GM18868 (cell line): ENCODE measurements around the gene TFIP11.
A peak's percentile ranks its signal among the peaks of the same experiment; 100 is the strongest.

Experiments used
- ATAC-seq: cut with Tn5 transposase; IDR thresholded peaks from one replicate; pipeline ENCODE4 v1.9.1; 2021; ENCODE audit warnings: mild to moderate bottlenecking, moderate library complexity; ENCODE audit not compliant: unreplicated experiment

The TFIP11 gene

GRCh38 chr22:26512149-26512793 lies at the start of gene TFIP11:
Gene TFIP11 (minus strand): TSS chr22:26512473. CDS start chr22:26510272, 2,201 bp downstream.
- ATAC-seq = peak; percentile 86

GRCh38 chr22:26561756-26562417 lies 49.6 kb upstream of the TFIP11 start:
- ATAC-seq = no peak

- ATAC-seq = no peak
Measured at GRCh38 chr22:26559961-26560575, 47.8 kb upstream of the TFIP11 start.

DNA sequence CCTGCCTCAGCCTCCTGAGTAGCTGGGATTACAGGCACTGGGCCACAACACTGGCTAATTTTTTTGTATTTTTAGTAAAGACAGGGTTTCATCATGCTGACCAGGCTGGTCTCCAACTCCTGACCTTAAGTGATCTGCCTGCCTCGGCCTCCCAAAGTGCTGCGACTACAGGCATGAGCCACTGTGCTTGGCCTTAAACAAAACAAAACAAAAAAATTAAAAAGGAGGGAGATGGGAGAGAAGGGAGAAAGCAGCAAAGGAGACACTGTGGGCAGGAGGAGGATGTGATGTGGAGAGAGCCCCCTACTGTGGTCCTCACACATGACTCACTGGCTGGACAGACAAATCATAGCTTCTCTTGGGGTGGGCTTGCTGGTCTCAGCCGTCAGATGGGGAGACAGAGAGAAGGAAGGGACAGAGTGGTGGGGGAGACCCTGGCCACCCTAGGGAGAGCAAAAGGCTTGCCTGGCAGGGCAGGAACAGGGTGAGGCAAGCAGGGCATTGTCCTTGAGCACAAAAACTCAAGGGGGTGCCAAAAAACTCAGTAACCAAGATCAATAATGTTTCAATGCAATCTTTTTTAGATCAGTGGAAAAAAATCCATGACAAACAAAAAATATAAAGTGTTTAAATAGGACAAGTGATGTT lies 46.1 kb upstream of the TFIP11 start:
- no peak for ATAC-seq

- ATAC-seq = no peak
Measured at GRCh38 chr22:26556904-26557303, 44.6 kb upstream of the TFIP11 start.

DNA sequence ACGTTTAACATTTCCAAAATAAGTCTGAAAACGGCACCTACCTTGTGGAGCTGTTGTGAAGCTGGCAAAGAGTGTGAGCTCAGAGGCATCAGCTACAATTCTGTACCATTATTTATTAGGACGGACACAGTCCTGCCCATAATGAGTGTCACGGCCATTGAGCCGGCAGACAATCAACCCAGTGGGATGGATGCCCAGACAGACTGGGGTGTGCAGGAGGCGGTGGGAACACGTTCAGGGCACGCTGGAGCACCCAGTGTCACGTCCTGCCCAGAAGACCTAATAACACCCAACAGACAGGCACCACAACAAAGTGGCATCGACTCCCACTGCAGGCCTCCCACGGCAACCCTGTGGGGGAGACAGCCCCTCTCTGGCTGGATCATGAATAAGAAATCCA lies 43.2 kb upstream of the TFIP11 start:
- no peak for ATAC-seq

DNA sequence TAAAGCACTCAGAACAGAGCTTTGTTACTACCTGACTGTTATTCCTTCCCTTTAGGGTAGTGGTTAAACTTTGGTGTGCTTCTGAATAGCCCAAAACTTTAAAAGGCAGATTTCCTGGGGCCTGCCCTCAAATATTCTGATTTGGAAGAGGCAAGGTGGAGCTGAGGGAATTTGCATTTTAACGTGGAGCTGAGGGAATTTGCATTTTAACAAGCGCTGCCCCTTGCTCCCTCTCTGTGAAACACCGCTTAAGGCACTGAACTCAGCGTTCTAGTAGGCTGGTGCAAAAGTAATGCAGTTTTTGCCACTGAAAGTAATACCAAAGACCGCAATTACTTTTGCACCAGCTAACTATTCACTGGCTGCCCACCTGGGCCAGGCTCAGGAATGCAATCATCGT lies 42.7 kb upstream of the TFIP11 start:
- no peak for ATAC-seq

DNA sequence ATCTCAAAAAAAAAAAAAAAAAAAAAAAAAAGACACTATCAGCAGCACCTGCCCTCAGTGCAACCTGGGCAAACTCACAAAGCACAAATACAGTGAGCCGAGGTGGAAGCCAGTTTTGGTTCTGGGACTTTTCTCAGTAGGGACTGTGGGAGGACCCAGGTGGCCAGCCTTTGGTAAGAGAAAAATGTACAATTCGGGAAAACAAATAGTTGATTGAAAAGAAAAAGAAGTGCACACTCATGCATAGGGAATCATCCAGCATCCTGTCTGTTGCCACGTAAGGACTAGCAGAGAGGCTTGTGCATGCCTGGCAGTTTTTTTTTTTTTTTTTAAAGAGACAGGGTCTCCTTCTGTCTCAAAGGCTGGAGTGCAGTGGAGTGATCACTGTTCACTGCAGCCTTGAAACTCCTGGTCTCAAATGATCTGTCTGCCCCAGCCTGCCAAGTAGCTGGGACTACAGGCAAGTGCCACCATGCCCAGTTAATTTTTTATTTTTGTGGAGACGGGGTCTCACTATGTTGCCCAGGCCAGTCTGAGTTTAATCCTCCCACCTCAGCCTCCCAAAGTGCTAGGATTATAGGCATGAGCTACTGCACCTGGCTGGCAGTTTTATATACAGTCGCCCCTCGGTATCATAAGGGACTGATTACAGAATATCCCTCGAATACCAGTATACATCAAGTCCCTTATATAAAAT lies 40.9 kb upstream of the TFIP11 start:
- no peak for ATAC-seq

GRCh38 chr22:26552466-26552865 lies 40.2 kb upstream of the TFIP11 start:
- ATAC-seq = no peak

- ATAC-seq = no peak
Measured at GRCh38 chr22:26551568-26551967, 39.3 kb upstream of the TFIP11 start.

GRCh38 chr22:26550498-26551033 lies 38.3 kb upstream of the TFIP11 start:
- ATAC-seq = no peak

GRCh38 chr22:26549902-26550497 lies 37.7 kb upstream of the TFIP11 start:
- no peak for ATAC-seq

DNA sequence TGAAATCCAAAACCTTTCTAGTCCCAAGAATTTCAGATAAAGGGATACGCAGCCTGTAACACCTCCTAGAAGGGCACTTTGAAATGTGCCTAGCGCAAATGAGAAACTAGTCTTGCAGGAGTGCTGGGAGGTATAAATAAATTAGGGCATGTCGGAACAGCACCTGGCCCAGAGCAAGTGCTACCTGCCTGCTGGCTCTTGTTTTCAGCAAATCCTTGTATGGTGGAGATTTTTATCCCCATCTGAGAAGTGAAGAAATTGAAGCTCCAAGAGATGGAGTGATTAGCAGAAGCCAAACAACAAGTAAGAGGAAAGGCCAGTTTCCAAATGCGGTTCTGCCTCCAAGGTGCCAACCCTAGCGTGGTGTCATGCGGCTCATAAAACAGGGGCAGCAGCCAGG lies 36.7 kb upstream of the TFIP11 start:
- ATAC-seq = no peak

GRCh38 chr22:26548303-26548702 lies 36.0 kb upstream of the TFIP11 start:
- no peak for ATAC-seq

DNA sequence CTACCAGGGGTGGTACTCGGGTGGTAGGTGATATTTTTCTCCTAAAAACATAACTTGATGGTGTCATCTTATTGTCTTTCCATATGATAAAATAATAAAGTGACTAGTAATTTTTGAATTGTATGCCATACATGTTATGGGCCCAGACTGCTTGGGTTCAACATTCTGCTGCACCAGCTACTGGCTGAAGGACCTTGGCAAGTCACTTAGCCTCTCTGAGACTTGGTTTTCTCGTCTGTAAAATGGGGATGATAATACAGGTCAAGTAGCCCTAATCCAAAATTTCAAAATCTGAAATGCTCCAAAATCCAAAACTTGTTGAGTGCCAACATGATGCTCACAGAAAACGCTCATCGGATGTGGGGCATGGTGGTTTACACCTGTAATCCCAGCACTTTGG lies 35.6 kb upstream of the TFIP11 start:
- no peak for ATAC-seq

DNA sequence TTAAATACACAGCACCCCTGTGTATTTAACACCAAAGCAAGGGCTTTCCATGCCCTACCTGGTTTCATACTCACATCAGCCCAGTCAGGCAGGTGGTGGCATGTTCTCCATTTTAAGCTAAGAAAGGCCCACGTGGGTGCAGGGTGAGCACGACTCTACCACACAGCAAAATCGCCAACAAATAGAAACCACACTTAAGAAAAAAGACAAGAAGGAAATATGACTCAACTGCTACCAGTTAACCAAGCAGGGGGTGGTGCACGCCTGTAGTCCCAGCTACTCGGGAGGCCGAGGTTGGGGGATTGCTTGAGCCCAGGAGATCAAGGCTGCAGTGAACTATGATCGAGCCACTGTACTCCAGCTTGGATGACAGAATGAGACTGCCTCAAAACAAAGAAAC lies 35.2 kb upstream of the TFIP11 start:
- ATAC-seq = no peak

DNA sequence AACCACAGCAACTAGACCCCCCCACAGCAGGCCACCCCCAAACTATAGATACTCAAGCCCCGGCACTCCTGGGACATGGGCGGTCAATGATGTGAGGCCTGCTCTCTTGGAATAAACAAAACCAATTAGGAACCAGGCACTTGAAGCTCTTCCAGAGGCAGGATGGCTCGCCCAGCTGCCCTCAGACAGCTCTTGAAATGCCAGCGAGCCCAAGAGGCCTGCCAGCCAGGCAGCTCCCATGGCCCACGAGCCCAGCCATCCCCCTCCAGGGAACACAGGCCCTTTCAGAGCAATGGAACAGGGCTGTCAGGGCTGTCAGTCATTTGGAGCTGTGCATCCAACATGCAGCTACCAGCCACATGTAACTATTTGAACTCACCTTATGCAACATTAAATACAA lies 34.0 kb upstream of the TFIP11 start:
- no peak for ATAC-seq

GRCh38 chr22:26545827-26546226 lies 33.6 kb upstream of the TFIP11 start:
- no peak for ATAC-seq

DNA sequence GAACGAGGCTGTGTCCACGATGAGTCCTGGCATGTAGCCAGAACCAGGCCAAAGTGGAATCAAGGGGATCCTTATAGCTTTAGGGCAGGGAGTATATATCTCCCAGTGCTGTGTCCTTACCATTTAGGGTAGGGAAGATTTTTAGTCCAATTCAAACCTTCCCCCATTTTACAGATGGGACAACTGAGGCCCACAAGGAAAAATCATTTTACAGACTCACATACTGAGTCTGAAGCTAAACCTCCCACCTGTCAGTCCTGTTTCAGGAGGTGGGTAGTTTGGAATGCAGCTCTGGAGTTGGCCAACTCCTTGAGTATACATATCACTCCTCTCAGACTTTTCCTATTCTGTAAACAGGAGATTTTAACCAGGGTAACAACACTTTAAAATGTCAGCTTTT lies 33.1 kb upstream of the TFIP11 start:
- no peak for ATAC-seq

- ATAC-seq = no peak
Measured at GRCh38 chr22:26544489-26544888, 32.2 kb upstream of the TFIP11 start.

- ATAC-seq = no peak
Measured at GRCh38 chr22:26542831-26543230, 30.6 kb upstream of the TFIP11 start.
